Colonic mucosa (tissue), 4 donors: ENCODE data around the gene SAMD10. TPM values are rescaled to one million over a fixed set of nuclear protein-coding genes. Genes with fewer than 3 reads are reported as not detected.
"Not testable (repeated sequence)": the region's sequence is repeated elsewhere in the genome, so short reads cannot be mapped to it uniquely, and the experiment has no call there.

Source experiments
- DNase-seq: peaks from one replicate; pipeline ENCODE4 v3.0.0-alpha.2; 2020
- H3K27ac ChIP-seq: fragments of 200-600 bp; one replicate; pipeline ENCODE4 v1.8.0; 2021
- H3K27me3 ChIP-seq: fragments of 200-600 bp; one replicate; pipeline ENCODE4 v1.8.0; 2021
- H3K36me3 ChIP-seq: fragments of 200-600 bp; one replicate; pipeline ENCODE4 v1.8.0; 2021
- H3K4me1 ChIP-seq: fragments of 200-600 bp; one replicate; pipeline ENCODE4 v1.8.0; 2021; ENCODE audit warnings: mild to moderate bottlenecking
- H3K4me3 ChIP-seq: fragments of 200-600 bp; one replicate; pipeline ENCODE4 v1.8.0; 2021
- H3K9ac ChIP-seq, 2 donors: one replicate each; pipeline ENCODE4 v1.7.0; 2013; ENCODE audit warnings: control low read depth in 2 of 2, low read depth in 2 of 2, low read length in 2 of 2
- H3K9me3 ChIP-seq: fragments of 200-600 bp; one replicate; pipeline ENCODE4 v1.8.0; 2021
- intact Hi-C: fragments of 100-400 bp; cut with DNase I; formaldehyde crosslinking; loops from one replicate; pipeline ENCODE4 v1.14.1; 2022
- total RNA-seq, 2 donors: library from RNA; stranded (reverse); fragmentation: NEBNext Ultra II Directional in 1 of 2; extraction: Animal tissue kit (Norgen Biotek cat#: 25700) in 1 of 2; gene quantifications; one replicate each; pipeline ENCODE4 v1.2.1, GENCODE V29; 2021
- TF ChIP-seq, protein P1 (sequence below): fragments of 200-600 bp; IDR thresholded peaks from one replicate; pipeline ENCODE4 v1.8.0; 2022; ENCODE audit warnings: antibody characterized with exemption, mild to moderate bottlenecking
- donor health status: healthy.
- donor health status: DM: no; HTN: no; CAD: no.
- donor health status: DM: no; HTN: no; CAD: no.

Gene SAMD10
- total RNA-seq, 2 donors from 2014 or later, result 6.1 to 6.4 TPM

GRCh38 chr20:63934271-63935068 lies 45.0 kb downstream of the SAMD10 start:
- DNase-seq, result no peak
- Histone ChIP-seq H3K36me3 (peaks cover 7% of the 10 kb centered on the region), H3K27me3 (no peaks in the 10 kb centered on the region), H3K27ac (no peak overlapping the region), H3K9me3 (no peaks in the 10 kb centered on the region), H3K9ac (no peak overlapping the region), H3K4me3 (no peak overlapping the region), H3K4me1 (no peaks in the 10 kb centered on the region)
- intact Hi-C loops, result no loop called here
- TF ChIP-seq, protein P1, sequence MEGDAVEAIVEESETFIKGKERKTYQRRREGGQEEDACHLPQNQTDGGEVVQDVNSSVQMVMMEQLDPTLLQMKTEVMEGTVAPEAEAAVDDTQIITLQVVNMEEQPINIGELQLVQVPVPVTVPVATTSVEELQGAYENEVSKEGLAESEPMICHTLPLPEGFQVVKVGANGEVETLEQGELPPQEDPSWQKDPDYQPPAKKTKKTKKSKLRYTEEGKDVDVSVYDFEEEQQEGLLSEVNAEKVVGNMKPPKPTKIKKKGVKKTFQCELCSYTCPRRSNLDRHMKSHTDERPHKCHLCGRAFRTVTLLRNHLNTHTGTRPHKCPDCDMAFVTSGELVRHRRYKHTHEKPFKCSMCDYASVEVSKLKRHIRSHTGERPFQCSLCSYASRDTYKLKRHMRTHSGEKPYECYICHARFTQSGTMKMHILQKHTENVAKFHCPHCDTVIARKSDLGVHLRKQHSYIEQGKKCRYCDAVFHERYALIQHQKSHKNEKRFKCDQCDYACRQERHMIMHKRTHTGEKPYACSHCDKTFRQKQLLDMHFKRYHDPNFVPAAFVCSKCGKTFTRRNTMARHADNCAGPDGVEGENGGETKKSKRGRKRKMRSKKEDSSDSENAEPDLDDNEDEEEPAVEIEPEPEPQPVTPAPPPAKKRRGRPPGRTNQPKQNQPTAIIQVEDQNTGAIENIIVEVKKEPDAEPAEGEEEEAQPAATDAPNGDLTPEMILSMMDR, result no peak

DNA sequence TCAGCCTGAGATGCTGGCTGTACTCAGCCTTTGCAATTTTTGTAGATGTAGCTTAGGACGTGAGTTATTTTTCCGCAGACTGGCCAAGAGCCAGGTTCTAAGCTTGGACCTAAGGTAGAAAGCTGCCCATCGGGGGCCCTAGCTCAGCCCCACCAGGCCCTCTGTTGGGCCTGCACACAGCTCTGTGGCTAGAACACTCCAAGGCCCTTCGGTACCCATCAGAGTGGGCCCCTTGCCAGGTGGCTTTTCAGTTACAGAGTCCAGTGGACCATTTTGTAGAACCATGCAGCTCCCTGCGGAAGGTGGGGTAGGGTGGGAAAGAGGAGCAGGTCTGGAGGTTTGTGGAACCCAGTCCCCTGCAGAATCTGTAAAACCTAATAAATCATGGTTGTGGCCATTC lies 45.8 kb downstream of the SAMD10 start:
- Histone ChIP-seq H3K36me3 (peaks cover 10% of the 10 kb centered on the region), H3K27ac (no peak overlapping the region)
- intact Hi-C loops, result no loop called here

DNA sequence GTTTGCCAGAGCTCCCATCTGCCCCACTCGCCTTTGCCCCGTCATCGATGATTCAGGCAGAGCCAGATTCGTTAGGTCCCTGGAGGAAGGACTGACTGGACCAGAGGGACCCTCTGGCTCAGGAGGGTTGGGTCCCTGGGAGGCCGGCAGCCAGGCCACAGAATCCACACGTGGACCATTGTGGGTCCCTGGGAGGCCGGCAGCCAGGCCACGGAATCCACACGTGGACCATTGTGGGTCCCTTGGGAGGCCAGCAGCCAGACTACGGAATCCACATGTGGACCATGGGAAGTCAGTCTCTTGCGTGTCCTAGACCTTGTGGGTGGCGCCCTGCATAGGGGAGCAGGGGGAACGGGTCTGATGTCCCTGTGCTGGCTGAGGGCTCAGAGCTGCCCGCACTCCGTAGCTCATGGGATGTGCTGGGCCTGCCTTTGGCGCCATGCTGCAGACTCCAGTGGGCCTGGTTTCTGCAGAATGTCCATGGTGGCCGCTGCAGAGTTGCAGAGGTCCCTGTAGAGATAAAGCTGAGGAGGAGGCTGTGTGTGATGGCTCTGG lies 46.8 kb downstream of the SAMD10 start:
- Histone ChIP-seq H3K27me3 (no peaks in the 10 kb centered on the region), H3K9me3 (no peaks in the 10 kb centered on the region), H3K4me1 (no peaks in the 10 kb centered on the region), H3K27ac (no peak overlapping the region), H3K36me3 (peaks cover 18% of the 10 kb centered on the region), H3K4me3 (no peak overlapping the region), H3K9ac (no peak overlapping the region)
- no peak for DNase-seq
- intact Hi-C loops, result no loop called here
- TF ChIP-seq, protein P1, result no peak

More for the DNA sequence above, 45.8 kb downstream of the SAMD10 start:
- no peak overlapping the region for H3K4me3 ChIP-seq
- no peaks in the 10 kb centered on the region for H3K27me3 ChIP-seq
- TF ChIP-seq, protein P1, result no peak
- no peaks in the 10 kb centered on the region for H3K9me3 ChIP-seq
- DNase-seq, result no peak
- H3K9ac ChIP-seq, result no peak overlapping the region
- no peaks in the 10 kb centered on the region for H3K4me1 ChIP-seq

DNA sequence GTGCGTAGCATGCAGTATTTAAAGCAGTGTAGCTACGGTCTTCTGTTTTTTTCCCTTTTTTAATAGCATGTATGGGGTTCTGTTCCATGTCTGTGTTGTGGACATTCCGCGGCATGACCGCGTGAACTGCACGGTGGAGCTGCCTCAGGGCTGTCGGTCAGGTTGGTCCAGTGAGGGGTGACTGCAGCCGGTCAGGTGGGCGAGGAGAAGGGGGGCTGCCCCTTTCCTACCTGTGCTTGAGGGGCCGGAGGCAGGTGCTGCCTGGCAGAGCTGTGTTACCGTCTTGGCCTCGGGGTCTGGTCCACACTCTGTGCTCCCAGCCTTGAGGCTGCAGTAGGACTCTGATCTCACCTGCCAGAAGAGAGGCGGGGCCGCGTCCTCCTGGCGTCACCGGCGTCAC lies 47.7 kb downstream of the SAMD10 start:
- no peak overlapping the region for H3K9ac ChIP-seq
- no peak for DNase-seq
- no peak overlapping the region for H3K4me3 ChIP-seq
- TF ChIP-seq, protein P1, result no peak
- intact Hi-C loops, result no loop called here
- H3K36me3 ChIP-seq, result peaks cover 18% of the 10 kb centered on the region
- H3K27me3 ChIP-seq, result no peaks in the 10 kb centered on the region
- no peaks in the 10 kb centered on the region for H3K9me3 ChIP-seq
- no peak overlapping the region for H3K27ac ChIP-seq
- no peaks in the 10 kb centered on the region for H3K4me1 ChIP-seq

GRCh38 chr20:63930971-63931553 lies 48.4 kb downstream of the SAMD10 start:
- DNase-seq, result no peak
- no peaks in the 10 kb centered on the region for H3K9me3 ChIP-seq
- peaks cover 18% of the 10 kb centered on the region for H3K36me3 ChIP-seq
- H3K9ac ChIP-seq, result no peak overlapping the region
- H3K4me3 ChIP-seq, result no peak overlapping the region
- intact Hi-C loops, result no loop called here
- no peaks in the 10 kb centered on the region for H3K27me3 ChIP-seq
- no peak overlapping the region for H3K27ac ChIP-seq
- H3K4me1 ChIP-seq, result no peaks in the 10 kb centered on the region
- TF ChIP-seq, protein P1, result no peak

DNA sequence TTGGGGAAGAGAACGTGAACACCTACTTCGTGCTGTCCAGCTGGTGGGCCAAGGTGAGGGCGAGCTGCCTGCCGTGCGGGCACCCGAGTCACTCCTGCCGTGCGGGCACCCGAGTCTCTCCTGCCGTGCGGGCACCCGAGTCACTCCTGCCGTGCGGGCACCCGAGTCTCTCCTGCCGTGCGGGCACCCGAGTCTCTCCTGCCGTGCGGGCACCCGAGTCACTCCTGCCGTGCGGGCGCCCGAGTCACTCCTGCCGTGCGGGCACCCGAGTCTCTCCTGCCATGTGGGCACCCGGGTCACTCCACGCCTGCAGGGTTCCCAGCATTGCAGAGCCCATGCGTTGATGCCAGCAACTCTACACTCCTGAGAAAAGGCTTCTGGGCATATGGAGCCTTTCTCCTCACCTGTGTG lies 50.0 kb downstream of the SAMD10 start:
- H3K27ac ChIP-seq, H3K4me3 ChIP-seq, H3K9me3 ChIP-seq, H3K4me1 ChIP-seq, intact Hi-C loops, DNase-seq, H3K9ac ChIP-seq, H3K27me3 ChIP-seq: not testable (repeated sequence)
- peaks cover 18% of the 10 kb centered on the region for H3K36me3 ChIP-seq
